Jurkat, Clone E6-1 (cell line): ENCODE results near the gene LTB4R.
"Not testable (repeated sequence)": the region's sequence is repeated elsewhere in the genome, so short reads cannot be mapped to it uniquely, and the experiment has no call there.

ENCODE experiments used
- DNase-seq: peaks from one replicate; pipeline ENCODE4 v3.0.0-alpha.2; 2011; ENCODE audit warnings: low read depth, low spot score
- H3K4me3 ChIP-seq: 2 replicates; pipeline ENCODE4 v1.5.1; 2011; ENCODE audit warnings: mild to moderate bottlenecking, low read length, control low read depth, moderate library complexity

The LTB4R gene

DNA sequence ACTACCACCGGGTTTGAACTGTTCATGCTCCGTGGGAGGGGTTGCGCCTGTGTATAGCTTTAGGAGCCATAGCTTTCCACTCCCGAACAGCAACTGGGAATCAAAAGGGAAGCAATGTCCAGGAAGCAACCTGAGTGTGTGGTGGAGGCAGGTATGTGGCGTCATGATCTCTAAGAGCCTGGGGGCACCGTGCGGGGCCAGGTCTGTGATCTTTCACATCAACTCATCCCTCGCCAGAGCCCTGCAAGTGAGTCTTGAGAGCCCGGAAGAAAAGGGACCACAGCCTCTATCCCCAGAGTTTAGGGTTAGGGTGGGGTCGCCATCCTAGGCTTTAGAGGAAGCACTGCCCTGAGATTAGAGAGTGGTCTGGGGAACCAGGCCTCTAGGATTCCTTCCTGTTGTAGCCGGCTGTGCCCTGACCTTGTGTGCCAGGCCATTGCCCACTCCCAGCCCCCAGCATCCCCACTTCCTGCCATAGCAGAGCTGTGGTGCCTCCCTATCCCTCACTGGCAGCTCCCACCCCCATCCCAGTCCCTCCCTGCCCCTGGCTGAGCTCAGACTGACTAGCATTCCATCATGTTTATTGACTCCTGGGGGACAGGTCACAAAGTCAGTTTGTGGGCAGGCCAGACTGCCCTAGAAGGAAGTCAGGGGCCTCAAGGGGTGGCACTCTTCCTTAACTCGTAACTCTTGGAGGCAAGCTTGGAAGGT is 24.3 kb downstream of the LTB4R start:
- H3K4me3 ChIP-seq, result no peak overlapping the region
- no peak for DNase-seq

GRCh38 chr14:24337144-24337823 is 26.0 kb downstream of the LTB4R start:
- no peak for DNase-seq
- H3K4me3 ChIP-seq, result no peak overlapping the region

GRCh38 chr14:24337824-24338175 is 26.5 kb downstream of the LTB4R start:
- no peak overlapping the region for H3K4me3 ChIP-seq
- no peak for DNase-seq

- DNase-seq, result no peak
- no peak overlapping the region for H3K4me3 ChIP-seq
Measured at GRCh38 chr14:24338843-24339242, 27.5 kb downstream of the LTB4R start.

DNA sequence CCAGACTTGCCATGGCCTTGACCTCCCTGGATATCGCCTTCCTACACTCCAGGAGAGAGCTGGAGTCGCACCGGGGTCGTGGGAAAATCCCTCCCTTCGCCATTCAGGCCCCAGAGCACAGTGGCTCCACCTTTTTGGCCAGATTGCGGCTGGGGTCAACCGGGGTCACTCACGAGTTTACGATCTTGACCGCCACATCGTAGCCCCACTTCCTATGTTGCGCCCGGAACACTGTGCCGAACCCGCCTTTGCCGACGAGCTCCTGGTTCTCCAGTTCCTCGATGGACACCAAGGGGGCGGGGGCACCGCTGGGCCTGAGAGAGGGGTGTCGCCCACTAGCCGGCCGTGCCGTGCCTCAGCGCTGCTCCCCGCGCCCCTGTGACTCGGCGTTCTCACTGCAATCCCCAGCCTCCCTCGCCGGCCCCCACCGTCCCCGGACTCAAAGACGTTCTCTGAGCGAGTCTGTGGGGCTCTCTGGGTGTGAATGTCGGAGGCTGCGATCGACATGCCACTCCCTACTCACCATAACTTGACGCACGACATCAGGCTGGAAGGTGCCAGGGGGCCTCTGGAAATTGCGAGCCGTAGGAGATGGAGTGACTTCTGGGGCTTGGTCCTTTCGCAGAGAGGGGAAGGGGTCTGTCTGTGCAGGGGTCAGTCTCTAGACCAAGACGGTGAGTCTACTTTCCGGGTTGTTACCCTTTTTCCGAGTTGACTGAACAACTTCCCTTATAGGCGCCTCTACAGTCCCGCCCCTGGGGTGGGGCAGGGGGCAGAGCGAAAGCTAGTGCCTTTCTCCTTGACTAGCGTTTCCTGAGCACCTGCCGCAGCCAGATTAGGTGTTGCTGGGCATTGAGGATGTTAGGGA is 28.2 kb downstream of the LTB4R start, which contains the start of gene RIPK3:
Gene RIPK3 (minus strand): TSS at position 708 of the 868 bp plus-strand sequence. CDS start 165 bp downstream, at position 543.
- peak within 1 kb of the TSS; percentile 55 for H3K4me3 ChIP-seq
- DNase-seq, result peak; percentile 29

GRCh38 chr14:24340606-24341005 is 29.3 kb downstream of the LTB4R start:
- no peak for DNase-seq
- H3K4me3 ChIP-seq, result no peak overlapping the region

DNA sequence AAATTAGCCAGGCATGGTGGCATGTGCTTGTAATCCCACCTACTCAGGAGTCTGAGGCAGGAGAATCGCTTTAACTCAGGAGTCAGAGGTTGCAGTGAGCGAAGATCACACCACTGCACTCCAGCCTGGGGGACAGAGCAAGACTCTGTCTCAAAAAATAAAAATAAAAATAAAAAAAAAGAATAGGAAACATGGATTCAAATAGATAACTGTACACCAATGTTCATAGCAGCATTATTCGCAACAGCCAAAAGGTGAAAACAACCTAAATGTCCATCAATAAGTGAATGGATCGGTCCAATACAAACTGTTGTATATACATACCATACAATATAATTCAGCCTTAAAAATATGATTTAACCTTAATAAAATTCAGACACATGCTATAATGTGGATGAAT is 31.6 kb downstream of the LTB4R start:
- no peak for DNase-seq
- H3K4me3 ChIP-seq, result no peak overlapping the region

- DNase-seq, result no peak
- no peak overlapping the region for H3K4me3 ChIP-seq
Measured at GRCh38 chr14:24343795-24344660, 32.7 kb downstream of the LTB4R start.

- no peak overlapping the region for H3K4me3 ChIP-seq
- no peak for DNase-seq
Measured at GRCh38 chr14:24347134-24347533, 35.8 kb downstream of the LTB4R start.

DNA sequence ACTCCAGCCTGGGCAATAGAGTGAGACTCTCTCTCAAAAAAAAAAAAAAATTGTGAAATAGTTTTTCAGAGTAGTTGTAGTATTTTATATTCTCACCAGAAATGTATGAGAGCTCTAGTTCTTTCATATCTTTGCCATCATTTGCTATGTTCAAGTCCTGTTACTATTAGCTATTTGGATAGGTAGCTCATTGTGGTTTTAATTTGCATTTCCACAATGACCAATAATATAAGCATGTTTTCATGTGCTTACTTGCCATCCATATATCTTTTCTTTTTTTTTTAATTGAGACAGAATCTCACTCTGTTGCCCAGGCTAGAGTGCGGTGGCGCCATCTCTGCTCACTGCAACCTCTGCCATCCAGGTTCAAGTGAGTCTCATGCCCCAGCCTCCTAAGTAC is 36.9 kb downstream of the LTB4R start:
- no peak for DNase-seq
- no peak overlapping the region for H3K4me3 ChIP-seq

DNA sequence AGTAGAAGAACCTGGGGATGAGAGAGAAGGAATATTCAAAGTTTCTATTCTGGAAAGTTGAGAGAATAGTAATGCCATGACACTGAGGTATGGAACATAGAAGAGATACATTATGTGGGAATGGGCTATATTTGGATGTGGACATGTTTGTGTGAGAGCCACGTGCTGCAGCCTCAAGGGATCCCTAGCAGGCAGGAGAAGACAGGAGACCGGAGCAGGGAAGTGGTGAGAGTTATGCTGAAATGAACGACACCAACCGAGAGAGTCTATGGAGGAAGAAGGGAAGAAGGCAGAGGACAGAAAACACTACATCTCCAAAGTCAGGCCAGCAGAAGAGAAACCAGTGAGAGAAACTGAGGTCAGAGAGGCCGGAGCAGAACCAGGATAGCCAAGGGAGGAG is 38.4 kb downstream of the LTB4R start:
- H3K4me3 ChIP-seq, result no peak overlapping the region
- no peak for DNase-seq

- DNase-seq, result no peak
- no peak overlapping the region for H3K4me3 ChIP-seq
Measured at GRCh38 chr14:24351517-24351916, 40.2 kb downstream of the LTB4R start.

GRCh38 chr14:24353559-24354481 is 42.5 kb downstream of the LTB4R start:
- no peak overlapping the region for H3K4me3 ChIP-seq
- no peak for DNase-seq

- DNase-seq, H3K4me3 ChIP-seq: not testable (repeated sequence)
Measured at GRCh38 chr14:24354482-24354825, 43.2 kb downstream of the LTB4R start.

- DNase-seq, result no peak
- no peak overlapping the region for H3K4me3 ChIP-seq
Measured at GRCh38 chr14:24355009-24355408, 43.7 kb downstream of the LTB4R start.

DNA sequence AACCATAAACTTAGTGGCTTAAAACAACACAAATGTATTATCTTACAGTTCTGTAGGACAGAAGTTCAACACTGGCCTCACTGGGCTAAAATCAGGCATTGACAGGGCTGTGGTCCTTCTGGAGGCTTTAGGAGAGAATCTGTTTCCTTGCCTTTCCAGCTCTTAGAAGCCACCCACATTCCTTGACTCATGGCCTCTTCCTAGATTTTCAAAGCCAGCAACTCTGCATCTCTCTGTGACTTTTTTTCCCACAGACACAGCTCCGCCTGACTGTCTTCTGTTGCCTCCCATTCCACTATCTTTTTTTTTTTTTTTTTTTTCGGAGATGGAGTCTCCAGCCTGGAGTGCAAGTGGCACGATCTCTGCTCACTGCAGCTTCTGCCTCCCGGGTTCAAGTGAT is 44.9 kb downstream of the LTB4R start:
- H3K4me3 ChIP-seq, result no peak overlapping the region

DNA sequence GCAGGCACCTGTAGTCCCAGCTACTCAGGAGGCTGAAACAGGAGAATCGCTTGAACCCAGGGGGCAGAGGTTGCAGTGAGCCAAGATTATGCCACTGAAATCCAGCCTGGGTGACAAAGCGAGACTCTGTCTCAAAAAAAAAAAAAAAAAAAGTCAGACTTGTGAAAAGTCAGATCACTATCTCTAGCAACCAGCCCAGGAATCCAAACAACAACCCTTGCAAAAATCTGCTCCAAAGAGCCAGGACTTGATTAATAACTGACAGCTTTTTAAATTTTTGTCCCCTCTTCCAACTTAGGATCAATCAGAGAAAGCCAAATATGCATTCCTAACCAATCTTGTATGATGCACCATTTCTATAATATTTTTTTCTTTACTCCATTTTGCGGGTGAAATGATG is 49.0 kb downstream of the LTB4R start:
- DNase-seq, result no peak
- no peak overlapping the region for H3K4me3 ChIP-seq

More for the DNA sequence above, 44.9 kb downstream of the LTB4R start:
- no peak for DNase-seq

DNA sequence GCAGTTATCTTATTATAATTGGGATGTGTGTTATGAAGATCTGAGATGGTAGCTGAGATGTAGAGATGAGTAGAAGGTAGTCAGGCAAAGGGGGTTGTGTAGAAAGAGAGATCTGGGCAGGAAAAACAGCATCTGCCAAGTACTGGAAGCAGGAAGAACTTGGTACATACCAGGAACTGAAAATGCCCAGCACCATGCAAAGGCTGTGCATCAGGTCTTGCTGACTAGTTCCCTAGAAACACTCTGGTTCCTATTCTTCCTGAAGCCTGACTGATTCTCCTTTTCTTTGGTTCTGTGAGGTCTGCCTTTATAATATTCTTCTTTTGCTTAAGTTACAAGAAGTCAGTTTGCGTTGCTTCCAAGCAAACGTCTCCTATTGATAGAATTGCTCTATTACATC is 50.0 kb downstream of the LTB4R start:
- no peak overlapping the region for H3K4me3 ChIP-seq
- no peak for DNase-seq
